Measurements from ENCODE around the gene CFTR. TPM values are rescaled to one million over a fixed set of nuclear protein-coding genes. Genes with fewer than 3 reads are reported as not detected.

The CFTR gene
- total RNA-seq = under 0.01 TPM in 1 of 2 replicates, not detected in the other

GRCh38 chr7:117479225-117480054, at the start of gene CFTR:
Gene CFTR, plus strand, starts transcription at chr7:117480025. Its CDS starts 70 bp downstream, at chr7:117480095.

Other genes with a start within 250 kb of the CFTR start
- gene WNT2, start 157.0 kb upstream of the CFTR start, total RNA-seq = 1.2 and 2.7 TPM in 2 replicates
- gene ASZ1, start 52.5 kb upstream of the CFTR start, total RNA-seq = not detected in 2 replicates